MCF 10A (cell line): ENCODE results near the gene PANK2. TPM values are rescaled to one million over a fixed set of nuclear protein-coding genes. Genes with fewer than 3 reads are reported as not detected.

Experiments used
- BruUV-seq: library from RNA; stranded (reverse); fragments of 400-500 nt; replicated peaks from 2 replicates; lab custom pipeline; 2021; lab: Mats Ljungman, UMichigan
- CTCF ChIA-PET: fragments of 300-600 bp; sonication (Branson Sonifier 250); formaldehyde crosslinking; extraction: SDS; loops from one replicate; lab custom pipeline; 2021; ENCODE audit warnings: antibody characterized with exemption, inconsistent platforms; lab: Yijun Ruan, JAX
- POLR2A ChIA-PET: fragments of 300-600, 350-650 bp; sonication (Branson Sonifier 250); formaldehyde crosslinking; extraction: SDS; loops from one replicate; lab custom pipeline; 2020; ENCODE audit warnings: antibody characterized with exemption, inconsistent platforms; lab: Yijun Ruan, JAX
- DNase-seq: peaks from one replicate; pipeline ENCODE4 v3.0.0-alpha.2; 2018; ENCODE audit not compliant: unreplicated experiment
- H3K27ac Mint-ChIP-seq: one replicate; pipeline ENCODE4 v1.8.0; 2022; ENCODE audit warnings: mild to moderate bottlenecking, low read depth, mixed read lengths; ENCODE audit not compliant: unreplicated experiment
- H3K27me3 Mint-ChIP-seq: one replicate; pipeline ENCODE4 v1.8.0; 2022; ENCODE audit warnings: mixed read lengths; ENCODE audit not compliant: insufficient read depth, unreplicated experiment
- H3K36me3 Mint-ChIP-seq: one replicate; pipeline ENCODE4 v1.8.0; 2022; ENCODE audit warnings: mild to moderate bottlenecking, moderate library complexity, mixed read lengths; ENCODE audit not compliant: insufficient read depth, unreplicated experiment
- H3K4me1 Mint-ChIP-seq: one replicate; pipeline ENCODE4 v1.8.0; 2022; ENCODE audit warnings: mixed read lengths; ENCODE audit not compliant: insufficient read depth, unreplicated experiment
- H3K4me3 Mint-ChIP-seq: one replicate; pipeline ENCODE4 v1.8.0; 2022; ENCODE audit warnings: mild to moderate bottlenecking, moderate library complexity, mixed read lengths; ENCODE audit not compliant: unreplicated experiment
- H3K9me3 Mint-ChIP-seq: one replicate; pipeline ENCODE4 v1.8.0; 2022; ENCODE audit warnings: mixed read lengths; ENCODE audit not compliant: unreplicated experiment
- intact Hi-C: fragments of 100-400 bp; cut with micrococcal nuclease; formaldehyde crosslinking; loops from 2 replicates; pipeline ENCODE4 v1.14.1; 2022
- total RNA-seq: library from RNA; stranded (reverse); gene quantifications from 2 replicates; pipeline ENCODE4 v1.2.3, GENCODE V29; 2022
- TF ChIP-seq, protein P1 (sequence below): fragments of 200-600 bp; IDR thresholded peaks from one replicate; pipeline ENCODE4 v1.8.0; 2022; ENCODE audit warnings: antibody characterized with exemption, mild to moderate bottlenecking; ENCODE audit not compliant: unreplicated experiment

Gene PANK2
- total RNA-seq, 1 experiment from 2014 or later: 29.2 TPM

DNA sequence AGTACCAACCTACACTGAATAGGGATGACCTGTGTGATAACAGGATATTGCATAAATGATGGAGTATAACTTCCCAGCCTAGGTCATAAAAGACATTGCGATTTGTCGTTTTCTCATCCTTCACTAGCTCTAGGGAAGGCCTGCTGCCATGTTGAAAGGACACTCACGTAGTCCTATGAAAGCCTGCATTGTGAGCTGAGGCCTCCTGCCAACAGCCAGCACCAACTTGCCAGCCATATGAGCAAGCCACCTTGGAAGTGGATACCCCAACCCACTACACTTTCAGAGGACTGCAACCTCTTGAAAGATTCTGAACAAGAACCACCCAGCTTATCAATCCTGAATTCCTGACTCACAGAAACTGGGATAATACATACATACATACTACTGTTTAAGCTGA lies 3.5 kb upstream of the PANK2 start:
- H3K4me3 Mint-ChIP-seq: no peak overlapping the region
- no peaks in the 10 kb centered on the region for H3K27me3 Mint-ChIP-seq
- intact Hi-C loops: no loop called here
- DNase-seq: no peak
- H3K27ac Mint-ChIP-seq: no peak overlapping the region
- BruUV-seq: no TSS peak
- H3K36me3 Mint-ChIP-seq: peaks cover 24% of the 10 kb centered on the region
- ChIA-PET CTCF (interaction anchor here (0.7 to 1.0 kb wide), 4 partner anchors 31 to 206 kb away, joined by 3 to 4 read pairs (median 4); partner anchors contain the start of gene AP5S1), POLR2A (interaction anchor here (1.1 to 1.5 kb wide), 3 partner anchors 10 to 14 kb away, joined by 4 to 7 read pairs (median 6); no protein-coding TSS in a partner anchor)
- H3K4me1 Mint-ChIP-seq: peaks cover 8% of the 10 kb centered on the region
- TF ChIP-seq, protein P1, sequence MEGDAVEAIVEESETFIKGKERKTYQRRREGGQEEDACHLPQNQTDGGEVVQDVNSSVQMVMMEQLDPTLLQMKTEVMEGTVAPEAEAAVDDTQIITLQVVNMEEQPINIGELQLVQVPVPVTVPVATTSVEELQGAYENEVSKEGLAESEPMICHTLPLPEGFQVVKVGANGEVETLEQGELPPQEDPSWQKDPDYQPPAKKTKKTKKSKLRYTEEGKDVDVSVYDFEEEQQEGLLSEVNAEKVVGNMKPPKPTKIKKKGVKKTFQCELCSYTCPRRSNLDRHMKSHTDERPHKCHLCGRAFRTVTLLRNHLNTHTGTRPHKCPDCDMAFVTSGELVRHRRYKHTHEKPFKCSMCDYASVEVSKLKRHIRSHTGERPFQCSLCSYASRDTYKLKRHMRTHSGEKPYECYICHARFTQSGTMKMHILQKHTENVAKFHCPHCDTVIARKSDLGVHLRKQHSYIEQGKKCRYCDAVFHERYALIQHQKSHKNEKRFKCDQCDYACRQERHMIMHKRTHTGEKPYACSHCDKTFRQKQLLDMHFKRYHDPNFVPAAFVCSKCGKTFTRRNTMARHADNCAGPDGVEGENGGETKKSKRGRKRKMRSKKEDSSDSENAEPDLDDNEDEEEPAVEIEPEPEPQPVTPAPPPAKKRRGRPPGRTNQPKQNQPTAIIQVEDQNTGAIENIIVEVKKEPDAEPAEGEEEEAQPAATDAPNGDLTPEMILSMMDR: no peak
- H3K9me3 Mint-ChIP-seq: no peaks in the 10 kb centered on the region

DNA sequence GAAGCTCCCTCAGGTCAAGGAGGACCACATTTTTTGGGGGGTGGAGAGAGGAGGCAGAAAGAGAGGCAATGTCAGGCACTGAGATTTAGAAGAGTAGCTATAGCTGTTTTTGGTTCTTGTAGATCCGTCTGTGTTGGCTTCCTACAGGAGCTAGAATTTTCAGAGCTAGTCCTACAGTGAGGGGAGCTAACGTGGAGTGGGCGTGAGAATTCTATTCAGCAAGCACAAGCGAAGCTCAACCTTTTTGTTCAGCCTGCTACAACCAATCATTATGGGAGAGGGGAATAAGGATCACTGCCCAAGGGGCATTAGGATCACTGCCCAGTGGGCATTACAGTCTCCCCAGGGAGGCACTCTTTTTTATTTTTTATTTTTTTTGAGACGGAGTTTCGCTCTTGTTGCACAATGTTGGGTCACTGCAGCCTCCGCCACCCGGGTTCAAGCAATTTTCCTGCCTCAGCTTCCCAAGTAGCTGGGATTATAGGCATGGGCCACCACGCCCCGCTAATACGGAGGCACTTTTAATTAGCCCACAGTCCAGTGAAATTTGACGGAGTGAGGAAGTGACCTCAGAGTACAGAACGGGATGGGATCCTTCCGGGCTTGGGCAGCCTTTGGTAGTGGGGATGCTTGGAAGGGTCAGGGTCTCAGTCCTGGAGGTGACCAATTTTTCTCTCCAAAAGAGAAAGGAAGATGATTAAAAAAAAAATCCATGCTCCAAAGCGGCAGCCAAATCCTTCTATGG lies 1.1 kb upstream of the PANK2 start:
- Mint-ChIP-seq H3K4me1 (peaks cover 12% of the 10 kb centered on the region), H3K4me3 (peak overlapping the region; percentile 91), H3K27me3 (no peaks in the 10 kb centered on the region), H3K36me3 (peaks cover 32% of the 10 kb centered on the region), H3K9me3 (no peaks in the 10 kb centered on the region), H3K27ac (peak overlapping the region; percentile 96)
- ChIA-PET POLR2A (interaction anchor here (0.6 to 1.7 kb wide), 20 partner anchors 8 to 151 kb away, joined by 3 to 16 read pairs (median 3); partner anchors contain the start of genes ADISSP and SPEF1), CTCF (interaction anchor here (0.6 to 1.5 kb wide), 18 partner anchors 9 to 1206 kb away, joined by 3 to 6 read pairs (median 3); partner anchors contain the start of genes AP5S1 and SPEF1)
- BruUV-seq: TSS peak; percentile 49
- intact Hi-C loops: loop anchor here (1.0 to 2.0 kb wide), 4 partner anchors 37 to 197 kb away; partner anchors contain the start of gene RNF24
- DNase-seq: peak; percentile 42
- TF ChIP-seq, protein P1: no peak

DNA sequence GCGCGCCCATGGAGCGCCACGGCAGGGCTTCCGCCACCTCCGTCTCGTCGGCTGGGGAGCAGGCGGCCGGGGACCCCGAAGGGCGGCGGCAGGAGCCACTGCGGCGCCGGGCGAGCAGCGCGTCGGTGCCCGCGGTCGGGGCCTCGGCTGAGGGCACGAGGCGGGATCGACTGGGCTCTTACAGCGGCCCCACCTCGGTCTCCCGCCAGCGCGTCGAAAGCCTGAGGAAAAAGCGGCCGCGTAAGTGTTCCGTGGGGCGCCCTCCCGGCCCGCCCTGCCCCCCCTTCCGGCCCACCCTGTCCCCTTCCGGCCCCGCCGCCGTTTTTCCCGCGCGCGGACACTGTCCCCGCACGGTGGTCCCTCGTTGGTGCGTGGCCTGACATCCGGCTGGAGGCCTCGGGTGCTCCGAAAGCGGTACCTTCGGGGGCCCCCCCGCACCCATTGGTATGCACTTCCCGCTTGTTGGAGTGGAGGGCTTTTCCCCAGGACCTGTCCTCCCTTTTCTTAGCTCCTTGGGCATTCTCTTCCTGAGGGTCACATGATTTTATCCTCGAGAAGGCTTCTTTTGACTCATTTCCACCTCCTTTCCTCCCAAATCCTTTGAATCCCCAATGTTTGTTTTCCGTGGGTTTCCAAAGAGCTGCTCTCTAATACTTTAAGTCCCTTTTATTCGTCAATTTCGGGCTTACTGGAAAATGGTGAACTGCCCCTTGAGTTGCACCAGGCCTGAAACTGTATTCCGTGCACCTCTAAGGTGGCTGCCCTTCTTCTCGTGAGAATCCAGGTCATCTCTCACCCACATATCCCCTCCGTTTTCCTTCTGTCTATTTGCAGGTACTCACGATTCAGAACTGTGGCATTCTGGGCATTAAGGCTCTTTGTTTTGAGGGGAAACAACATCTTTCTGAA lies 556 bp downstream of the PANK2 start:
- Mint-ChIP-seq H3K27me3 (no peaks in the 10 kb centered on the region), H3K36me3 (peaks cover 41% of the 10 kb centered on the region), H3K4me1 (peaks cover 19% of the 10 kb centered on the region), H3K9me3 (no peaks in the 10 kb centered on the region), H3K4me3 (peak overlapping the region; percentile 91), H3K27ac (peak overlapping the region; percentile 96)
- POLR2A ChIA-PET: interaction anchor here (0.8 to 4.9 kb wide), 39 partner anchors 8 to 269 kb away, joined by 3 to 50 read pairs (median 4); partner anchors contain the start of genes ADISSP, AP5S1 and CENPB
- no TSS peak for BruUV-seq
- intact Hi-C loops: loop anchor here (2.0 kb wide), 2 partner anchors 35 to 125 kb away; partner anchors contain the start of gene RNF24
- peak; percentile 30 for DNase-seq
- CTCF ChIA-PET: interaction anchor here (0.5 to 1.1 kb wide), 8 partner anchors 23 to 357 kb away, joined by 3 read pairs; no protein-coding TSS in a partner anchor
- TF ChIP-seq, protein P1: no peak
